Skeletal muscle tissue (tissue), 4 donors: ENCODE data around the gene SULT4A1. TPM values are rescaled to one million over a fixed set of nuclear protein-coding genes. Genes with fewer than 3 reads are reported as not detected.
"Not testable (repeated sequence)": the region's sequence is repeated elsewhere in the genome, so short reads cannot be mapped to it uniquely, and the experiment has no call there.

ENCODE experiments used
- H3K27ac ChIP-seq: one replicate; pipeline ENCODE4 v1.7.0; 2013; ENCODE audit warnings: mild to moderate bottlenecking, low read depth, low read length, inconsistent platforms
- H3K27me3 ChIP-seq, 3 donors: one replicate each; pipeline ENCODE4 v1.7.0; 2013; ENCODE audit warnings: low read length in 3 of 3; ENCODE audit not compliant: control insufficient read depth in 3 of 3, insufficient read depth in 3 of 3
- H3K36me3 ChIP-seq, 3 donors: one replicate each; pipeline ENCODE4 v1.7.0; 2013; ENCODE audit warnings: low read length in 3 of 3; ENCODE audit not compliant: control insufficient read depth in 3 of 3, insufficient read depth in 3 of 3
- H3K4me1 ChIP-seq, 3 donors: one replicate each; pipeline ENCODE4 v1.7.0; 2013; ENCODE audit warnings: low read length in 3 of 3, mild to moderate bottlenecking in 3 of 3; ENCODE audit not compliant: control insufficient read depth in 3 of 3, insufficient read depth in 3 of 3
- H3K4me3 ChIP-seq, 3 donors: one replicate each; pipeline ENCODE4 v1.7.0; 2013; ENCODE audit warnings: low read length in 3 of 3
- H3K9ac ChIP-seq, 3 donors: one replicate each; pipeline ENCODE4 v1.7.0; 2013; ENCODE audit warnings: low read length in 3 of 3, mild to moderate bottlenecking in 3 of 3, moderate library complexity in 2 of 3, low read depth in 1 of 3
- H3K9me3 ChIP-seq, 3 donors: one replicate each; pipeline ENCODE4 v1.7.0; 2013; ENCODE audit warnings: low read length in 3 of 3; ENCODE audit not compliant: control insufficient read depth in 3 of 3
- total RNA-seq: library from RNA; depleted of rRNA; stranded (reverse); fragments of >200 nt; gene quantifications from one replicate; pipeline ENCODE4 v1.2.3, GENCODE V29; 2014
- donor health status: Osteomylitis.

Gene SULT4A1, protein sequence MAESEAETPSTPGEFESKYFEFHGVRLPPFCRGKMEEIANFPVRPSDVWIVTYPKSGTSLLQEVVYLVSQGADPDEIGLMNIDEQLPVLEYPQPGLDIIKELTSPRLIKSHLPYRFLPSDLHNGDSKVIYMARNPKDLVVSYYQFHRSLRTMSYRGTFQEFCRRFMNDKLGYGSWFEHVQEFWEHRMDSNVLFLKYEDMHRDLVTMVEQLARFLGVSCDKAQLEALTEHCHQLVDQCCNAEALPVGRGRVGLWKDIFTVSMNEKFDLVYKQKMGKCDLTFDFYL
- total RNA-seq = under 0.01 TPM

DNA sequence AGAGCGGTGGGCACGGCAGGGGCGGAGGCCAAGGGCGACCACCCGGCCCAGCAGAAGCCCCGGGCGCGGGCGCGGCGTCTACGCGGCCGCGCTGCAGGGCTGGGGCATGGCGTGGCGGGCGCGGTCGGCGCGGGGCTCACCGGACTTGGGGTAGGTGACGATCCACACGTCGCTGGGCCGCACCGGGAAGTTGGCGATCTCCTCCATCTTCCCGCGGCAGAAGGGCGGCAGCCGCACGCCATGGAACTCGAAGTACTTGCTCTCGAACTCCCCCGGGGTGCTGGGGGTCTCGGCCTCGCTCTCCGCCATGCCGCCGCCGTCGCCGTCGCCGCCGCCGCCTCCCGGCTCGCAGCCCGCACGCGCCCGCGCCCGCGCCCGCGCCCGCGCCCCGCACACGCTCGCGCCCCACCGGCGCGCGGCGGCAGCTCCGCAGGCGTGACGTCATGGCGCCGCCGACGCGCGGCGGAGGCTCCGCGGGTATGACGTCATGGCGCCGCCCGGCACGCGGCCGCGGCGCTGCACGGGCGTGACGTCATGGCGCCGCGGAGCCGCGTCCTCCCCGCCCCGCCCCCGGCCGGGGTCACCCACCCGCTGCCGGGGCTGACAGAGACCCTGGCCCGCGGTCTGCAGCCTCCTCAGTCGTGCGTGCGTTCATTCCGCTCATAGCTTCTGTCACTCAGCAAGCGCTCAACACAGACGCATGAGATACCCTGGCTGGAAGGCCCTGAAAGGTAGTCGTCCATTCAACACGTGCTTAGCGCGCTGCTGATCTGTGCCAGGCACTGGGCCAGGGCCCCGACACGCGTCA, at the start of gene SULT4A1:
TSS of gene SULT4A1 (minus strand) at position 440 of the 808 bp plus-strand sequence. CDS start at position 309, 131 bp downstream.
- Histone ChIP-seq H3K4me3 (no peak within 1 kb of the TSS), H3K36me3 (no peaks in the 10 kb centered on the region)

DNA sequence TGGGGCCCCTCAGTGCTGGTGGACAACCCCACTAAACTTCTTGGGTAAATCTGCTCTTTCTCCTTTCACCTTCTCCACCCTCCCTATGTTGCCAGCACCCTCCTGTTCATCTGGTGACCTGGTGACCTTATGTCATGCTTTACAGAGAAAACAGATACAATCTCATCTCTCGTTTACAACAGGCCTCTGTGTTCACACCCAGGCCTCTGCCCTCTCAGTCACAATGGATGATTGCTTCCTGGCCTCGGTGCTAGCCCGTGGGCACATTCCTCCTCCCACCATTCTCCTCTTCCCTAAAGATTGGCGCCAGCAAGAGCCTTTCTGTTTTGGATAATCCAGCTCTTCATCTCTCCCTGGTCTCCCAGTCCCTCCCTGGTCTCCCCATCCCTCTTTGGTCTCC, 49.0 kb upstream of the SULT4A1 start:
- H3K4me1 ChIP-seq = no peaks in the 10 kb centered on the region
- H3K27me3 ChIP-seq = peaks cover 15 to 32% (median 17%) of the 10 kb centered on the region in 3 donors
- H3K4me3 ChIP-seq = no peak overlapping the region
- H3K27ac ChIP-seq = no peak overlapping the region
- H3K36me3 ChIP-seq = no peaks in the 10 kb centered on the region
- H3K9me3 ChIP-seq = no peaks in the 10 kb centered on the region
- no peak overlapping the region for H3K9ac ChIP-seq

More for the DNA sequence above, at the start of gene SULT4A1:
- Histone ChIP-seq H3K4me1 (no peaks in the 10 kb centered on the region), H3K9ac (no peak within 1 kb of the TSS), H3K27ac (no peak within 1 kb of the TSS), H3K27me3 (peaks cover 49 to 57% (median 51%) of the 10 kb centered on the region in 3 donors), H3K9me3 (no peaks in the 10 kb centered on the region)

DNA sequence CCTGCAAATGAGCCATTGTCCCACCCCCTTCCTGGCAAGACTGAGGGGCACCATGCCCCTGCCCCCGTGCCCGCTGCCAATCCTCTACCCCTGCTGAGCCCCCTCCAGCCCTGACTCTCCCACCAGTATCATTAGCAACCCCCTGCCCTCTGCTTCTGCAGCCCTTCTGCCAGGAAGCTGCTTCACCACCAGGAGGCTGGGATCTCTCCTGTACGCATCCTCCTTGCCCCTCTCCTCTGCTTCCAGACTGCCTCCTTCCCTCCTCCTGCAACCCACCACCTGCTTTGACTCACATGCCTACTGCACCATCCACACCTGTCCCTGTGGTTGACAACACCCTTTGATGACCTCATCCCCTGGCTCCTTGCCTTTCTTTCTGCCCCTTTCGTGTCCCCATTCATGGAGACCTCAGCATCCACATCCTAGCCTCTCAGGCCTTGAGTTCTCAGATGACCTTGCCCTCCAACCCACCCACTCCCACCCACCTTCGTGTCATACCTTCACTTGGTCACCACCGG, 47.9 kb upstream of the SULT4A1 start:
- Histone ChIP-seq H3K4me3 (no peak overlapping the region), H3K4me1 (no peaks in the 10 kb centered on the region), H3K27me3 (peaks cover 19 to 39% (median 20%) of the 10 kb centered on the region in 3 donors), H3K36me3 (no peaks in the 10 kb centered on the region), H3K27ac (no peak overlapping the region), H3K9me3 (no peaks in the 10 kb centered on the region), H3K9ac (no peak overlapping the region)

DNA sequence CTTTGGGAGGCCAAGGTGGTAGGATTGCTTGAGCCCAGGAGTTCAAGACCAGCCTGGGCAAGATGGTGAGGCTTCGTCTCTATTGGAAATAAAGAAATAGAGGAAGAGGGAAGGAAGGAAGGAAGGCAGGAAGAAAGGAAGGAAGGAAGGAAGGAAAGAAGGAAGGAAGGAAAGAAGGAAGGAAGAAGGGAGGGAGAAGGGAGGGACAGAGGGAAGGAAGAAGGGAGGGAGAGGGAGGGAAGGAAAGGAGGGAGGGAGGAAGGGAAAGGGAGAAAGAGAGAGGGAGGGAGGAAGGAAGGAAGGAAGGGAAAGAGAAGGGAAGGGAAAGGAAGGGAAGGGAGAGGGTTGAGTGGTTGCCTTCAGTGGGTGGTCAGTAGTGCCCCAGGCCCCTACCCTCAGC, 47.4 kb upstream of the SULT4A1 start:
- no peak overlapping the region for H3K4me3 ChIP-seq
- H3K9ac ChIP-seq = no peak overlapping the region
- H3K9me3 ChIP-seq = no peaks in the 10 kb centered on the region
- no peaks in the 10 kb centered on the region for H3K36me3 ChIP-seq
- H3K27ac ChIP-seq = no peak overlapping the region
- H3K4me1 ChIP-seq = no peaks in the 10 kb centered on the region
- H3K27me3 ChIP-seq = peaks cover 23 to 44% (median 24%) of the 10 kb centered on the region in 3 donors

DNA sequence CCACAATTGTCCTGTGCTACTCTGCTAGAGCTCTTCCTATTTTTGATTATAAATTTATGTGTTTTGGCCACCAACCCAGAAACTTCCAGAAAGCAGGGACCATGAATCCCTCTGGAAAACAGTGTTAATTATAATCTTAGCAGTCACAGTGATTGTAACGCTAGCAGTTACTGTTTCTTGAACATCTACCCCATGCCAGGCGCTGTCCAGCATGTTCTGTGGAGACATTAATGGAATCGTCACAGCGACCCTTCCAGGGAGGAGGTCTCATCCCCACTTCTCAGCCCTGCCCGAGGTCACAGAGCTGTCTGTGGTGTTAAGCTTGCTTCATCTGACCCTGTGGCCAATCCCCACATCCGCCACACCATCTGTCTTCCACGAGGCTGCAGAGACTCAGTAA, 43.4 kb upstream of the SULT4A1 start:
- Histone ChIP-seq H3K9me3 (no peaks in the 10 kb centered on the region), H3K4me1 (peaks cover 0 to 2% (median 0%) of the 10 kb centered on the region in 3 donors), H3K27me3 (peaks cover 12 to 39% (median 17%) of the 10 kb centered on the region in 3 donors), H3K9ac (no peak overlapping the region), H3K27ac (no peak overlapping the region), H3K4me3 (no peak overlapping the region), H3K36me3 (no peaks in the 10 kb centered on the region)

DNA sequence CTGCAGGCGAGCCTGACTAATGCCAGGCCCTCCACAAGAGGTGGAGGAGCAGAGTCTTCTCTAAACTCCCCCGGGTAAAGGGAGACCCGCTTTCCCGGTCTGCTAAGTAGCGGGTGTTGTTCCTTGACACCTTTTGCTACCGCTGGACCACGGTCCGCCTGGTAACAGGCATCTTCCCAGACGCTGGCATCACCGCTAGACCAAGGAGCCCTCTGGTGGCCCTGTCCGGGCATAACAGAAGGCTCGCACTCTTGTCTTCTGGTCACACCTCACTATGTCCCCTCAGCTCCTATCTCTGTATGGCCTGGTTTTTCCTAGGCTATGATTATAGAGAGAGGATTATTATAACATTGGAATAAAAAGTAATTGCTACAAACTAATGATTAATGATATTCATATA, 42.1 kb upstream of the SULT4A1 start:
- not testable (repeated sequence) for H3K36me3 ChIP-seq, H3K9ac ChIP-seq, H3K9me3 ChIP-seq, H3K4me3 ChIP-seq, H3K4me1 ChIP-seq, H3K27ac ChIP-seq
- peaks cover 6 to 34% (median 14%) of the 10 kb centered on the region in 3 donors for H3K27me3 ChIP-seq

DNA sequence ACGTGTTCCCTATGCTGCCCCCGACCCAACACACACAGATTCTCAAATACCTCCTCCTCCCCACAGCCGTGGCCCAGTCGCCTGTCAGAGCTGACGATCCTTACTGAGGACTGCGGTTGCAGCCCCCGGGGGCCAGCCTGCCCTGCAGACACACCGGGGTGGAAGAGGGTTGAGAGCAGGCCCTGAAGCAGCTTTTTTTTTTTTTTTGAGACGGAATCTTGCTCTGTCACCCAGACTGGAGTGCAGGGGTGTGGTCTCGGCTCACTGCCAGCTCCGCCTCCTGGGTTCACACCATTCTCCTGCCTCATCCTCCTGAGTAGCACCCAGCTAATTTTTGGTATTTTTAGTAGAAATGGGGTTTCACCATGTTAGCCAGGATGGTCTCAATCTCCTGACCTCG, 40.7 kb upstream of the SULT4A1 start:
- not testable (repeated sequence) for H3K4me1 ChIP-seq, H3K9me3 ChIP-seq, H3K27ac ChIP-seq, H3K9ac ChIP-seq, H3K36me3 ChIP-seq, H3K4me3 ChIP-seq
- H3K27me3 ChIP-seq = peaks cover 6 to 27% (median 11%) of the 10 kb centered on the region in 3 donors

DNA sequence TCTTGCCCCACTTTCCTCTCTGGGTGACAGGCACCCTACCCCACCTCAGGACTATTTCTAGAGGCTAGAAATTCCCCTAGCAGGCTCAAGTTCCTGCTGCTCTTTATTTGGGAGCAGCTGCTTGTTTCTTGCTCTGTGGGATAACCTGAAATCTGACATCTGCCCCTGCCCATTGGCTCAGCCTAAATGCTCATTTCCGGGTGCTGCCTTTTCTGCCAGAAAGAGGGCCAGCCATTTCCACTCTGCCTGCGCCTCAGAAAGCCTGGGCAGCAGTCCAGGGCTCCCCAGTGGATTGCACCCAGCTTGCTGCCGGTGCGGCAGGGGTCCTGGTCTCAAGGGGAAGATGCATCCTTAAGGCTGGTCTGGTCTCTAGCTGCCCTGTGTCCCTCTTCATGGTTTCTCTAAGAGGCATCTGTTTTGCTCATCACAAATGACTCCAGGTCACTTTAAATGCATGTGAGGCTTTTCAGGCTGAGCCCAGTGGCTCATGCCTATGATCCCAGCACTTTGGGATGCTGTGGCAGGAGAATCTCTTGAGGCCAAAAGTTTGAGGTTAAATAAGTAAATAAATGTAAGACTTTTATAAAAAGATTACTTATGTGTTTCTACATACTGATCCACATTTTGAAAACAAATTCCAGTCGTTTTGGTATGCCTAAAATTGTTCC, 39.8 kb upstream of the SULT4A1 start:
- H3K4me1 ChIP-seq = peaks cover 0 to 8% (median 0%) of the 10 kb centered on the region in 3 donors
- H3K36me3 ChIP-seq = no peaks in the 10 kb centered on the region
- H3K27me3 ChIP-seq = peaks cover 6 to 23% (median 11%) of the 10 kb centered on the region in 3 donors
- no peaks in the 10 kb centered on the region for H3K9me3 ChIP-seq
- H3K9ac ChIP-seq = no peak overlapping the region
- H3K27ac ChIP-seq = no peak overlapping the region
- H3K4me3 ChIP-seq = no peak overlapping the region

DNA sequence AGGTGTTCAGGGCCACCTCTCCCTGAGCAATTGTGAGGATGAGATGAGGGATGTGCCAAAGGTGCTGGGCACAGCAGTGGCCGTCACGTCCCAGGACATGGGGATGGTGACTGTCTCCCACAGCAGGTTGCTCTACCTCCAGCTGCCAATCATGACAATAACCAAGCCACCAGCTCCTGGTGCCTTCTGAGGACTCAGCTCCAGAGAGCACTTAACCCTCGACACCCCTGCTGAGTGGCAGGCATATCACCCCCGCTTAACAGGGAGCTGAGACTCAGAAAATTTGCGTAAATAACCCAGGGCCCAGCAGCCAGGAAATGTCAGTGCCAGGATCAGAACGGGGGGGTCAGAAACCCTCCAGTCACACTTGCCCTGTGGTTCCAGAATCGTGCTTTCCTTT, 37.9 kb upstream of the SULT4A1 start:
- no peak overlapping the region for H3K4me3 ChIP-seq
- H3K27ac ChIP-seq = no peak overlapping the region
- peaks cover 6 to 14% (median 8%) of the 10 kb centered on the region in 3 donors for H3K27me3 ChIP-seq
- peaks cover 0 to 8% (median 0%) of the 10 kb centered on the region in 3 donors for H3K4me1 ChIP-seq
- H3K9ac ChIP-seq = no peak overlapping the region
- no peaks in the 10 kb centered on the region for H3K9me3 ChIP-seq
- no peaks in the 10 kb centered on the region for H3K36me3 ChIP-seq
